GM12873 (cell line): Measurements from ENCODE around the gene SLC17A1.

Experiments used
- CTCF ChIP-seq: IDR thresholded peaks from 2 replicates; pipeline ENCODE4 v1.5.1; 2012; ENCODE audit warnings: low read depth, mild to moderate bottlenecking, moderate library complexity, low read length, control low read depth; ENCODE audit not compliant: insufficient read depth; ENCODE audit errors: missing control alignments

The SLC17A1 gene

DNA sequence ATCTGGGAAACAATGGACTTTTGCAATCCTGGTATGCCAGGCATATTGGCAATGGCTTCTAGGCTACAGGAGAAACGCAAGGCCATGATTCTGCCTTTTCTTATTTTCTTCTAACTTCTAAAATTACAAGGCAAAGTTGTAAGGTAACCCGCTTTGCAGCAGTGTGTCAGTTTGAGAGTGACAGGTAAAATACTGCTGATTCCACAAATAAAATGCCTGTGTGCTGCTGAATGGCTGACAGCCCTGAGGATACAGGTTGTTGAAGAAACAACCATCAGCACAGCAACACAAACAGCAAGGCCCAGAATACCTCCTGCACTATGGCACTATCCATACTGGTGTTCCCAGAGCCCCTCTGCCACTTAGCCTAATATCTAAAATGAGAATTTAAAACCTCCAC lies 37.1 kb downstream of the SLC17A1 start:
- TF ChIP-seq CTCF = no peak

- no peak for TF ChIP-seq CTCF
Measured at GRCh38 chr6:25793970-25794369, 37.9 kb downstream of the SLC17A1 start.

DNA sequence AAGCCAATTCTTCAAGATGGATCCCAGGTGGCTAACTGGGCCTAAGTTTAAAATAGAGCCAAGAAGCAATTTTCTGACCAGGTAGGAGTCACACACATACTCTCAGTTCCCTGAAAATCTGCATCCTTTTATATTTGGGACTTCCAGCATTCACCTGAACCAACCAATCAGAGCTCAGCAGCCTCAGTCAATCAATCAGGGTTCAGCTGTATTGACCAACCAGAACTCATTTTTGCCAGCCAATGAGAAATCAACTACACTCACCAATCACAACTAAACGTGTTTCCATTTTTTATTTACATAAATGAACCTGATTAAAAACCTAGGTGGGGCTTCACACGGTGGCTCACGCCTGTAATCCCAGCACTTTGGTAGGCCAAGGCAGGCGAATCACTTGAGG lies 39.8 kb downstream of the SLC17A1 start:
- no peak for TF ChIP-seq CTCF

GRCh38 chr6:25789475-25789874 lies 42.4 kb downstream of the SLC17A1 start:
- no peak for TF ChIP-seq CTCF

GRCh38 chr6:25788305-25788922 lies 43.4 kb downstream of the SLC17A1 start:
- peak; percentile 69 for TF ChIP-seq CTCF

DNA sequence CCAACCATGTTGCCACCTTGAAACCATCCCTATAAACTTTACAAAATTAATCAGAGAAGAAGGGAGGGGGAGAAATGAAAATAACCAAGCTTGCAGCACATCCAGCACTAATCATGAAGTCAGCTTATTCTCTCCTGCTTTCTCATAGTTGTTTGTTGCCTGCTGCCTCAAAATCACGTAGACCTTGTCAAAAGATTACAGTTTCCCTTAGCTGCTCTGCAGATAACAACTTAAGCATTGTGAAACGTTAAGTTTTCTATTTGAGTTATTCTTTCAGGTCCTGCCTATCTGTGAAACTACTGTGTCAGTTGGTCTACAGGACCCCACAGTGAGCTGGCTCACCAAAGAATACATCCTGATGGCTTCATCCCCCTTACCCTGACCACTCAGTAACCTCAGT lies 44.4 kb downstream of the SLC17A1 start:
- TF ChIP-seq CTCF = no peak

DNA sequence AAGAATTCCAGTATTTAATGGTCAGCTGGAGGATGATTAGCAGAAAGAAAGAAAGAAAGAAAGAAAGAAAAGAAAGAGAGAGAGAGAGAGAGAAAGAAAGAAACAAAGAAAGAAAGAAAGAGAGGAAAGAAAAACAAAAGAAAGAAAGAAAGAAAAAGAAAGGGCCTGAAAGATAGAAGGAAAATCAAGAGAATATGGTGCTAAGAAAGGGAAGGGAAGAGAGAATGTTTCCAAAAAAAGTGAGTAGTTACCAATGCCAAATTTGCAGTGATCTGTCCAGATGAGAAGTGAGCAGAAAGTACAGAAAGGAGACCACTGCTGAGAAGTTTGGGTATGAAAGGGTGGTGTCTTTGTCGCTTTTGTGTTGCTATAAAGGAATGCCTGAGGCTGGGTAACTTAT lies 50.7 kb downstream of the SLC17A1 start:
- TF ChIP-seq CTCF = no peak
